Activated T-cell treated with anti-CD3 and anti-CD28 coated beads, Interleukin-2, amount 50 U/mL, for 48 hours (primary cell): ENCODE results near the gene MLLT10.
"Not testable (repeated sequence)": the region's sequence is repeated elsewhere in the genome, so short reads cannot be mapped to it uniquely, and the experiment has no call there.

Experiments
- DNase-seq, 2 experiments: peaks; one replicate each; pipeline ENCODE4 v3.0.0-alpha.2; 2020

Gene MLLT10

DNA sequence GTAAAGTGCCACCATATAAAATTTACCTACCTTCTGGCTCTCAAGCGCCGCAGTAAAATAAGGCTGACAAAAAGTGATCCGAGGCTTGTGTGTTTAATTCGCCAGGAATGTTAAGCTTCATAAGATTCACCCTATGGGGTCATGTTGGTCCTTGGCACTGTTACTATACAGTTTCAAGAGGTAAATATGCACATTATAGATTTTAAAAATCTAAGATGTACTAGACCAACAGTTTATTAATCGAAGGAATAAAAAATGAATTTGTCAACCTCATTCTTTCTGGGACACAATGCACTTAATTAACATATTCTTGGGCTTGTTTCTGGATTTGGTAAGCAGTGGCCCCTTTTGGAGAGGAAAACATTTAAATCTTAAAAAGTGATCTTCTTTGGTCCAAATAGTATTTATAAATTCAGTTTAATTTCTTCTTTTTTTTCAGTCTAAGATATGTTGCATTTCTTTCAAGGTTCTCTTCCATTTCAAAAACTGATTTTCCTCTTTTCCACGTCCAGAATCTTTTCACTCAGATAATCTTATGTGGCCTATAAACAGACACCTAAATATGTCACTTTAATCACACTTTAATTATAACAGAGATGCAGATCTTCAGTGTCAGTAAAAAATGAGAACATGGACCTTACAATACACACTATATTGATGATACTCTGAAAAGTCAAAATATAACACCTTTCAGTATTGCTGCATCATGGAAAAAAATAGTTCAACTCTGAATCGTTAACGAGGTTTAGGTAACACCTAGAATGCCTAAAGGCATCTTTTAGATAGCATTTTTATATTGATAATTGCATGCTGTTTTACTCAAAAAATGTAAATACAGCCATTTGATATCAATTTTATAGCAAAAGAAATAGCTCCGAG, 4.8 kb upstream of the MLLT10 start:
- DNase-seq = no peak

DNA sequence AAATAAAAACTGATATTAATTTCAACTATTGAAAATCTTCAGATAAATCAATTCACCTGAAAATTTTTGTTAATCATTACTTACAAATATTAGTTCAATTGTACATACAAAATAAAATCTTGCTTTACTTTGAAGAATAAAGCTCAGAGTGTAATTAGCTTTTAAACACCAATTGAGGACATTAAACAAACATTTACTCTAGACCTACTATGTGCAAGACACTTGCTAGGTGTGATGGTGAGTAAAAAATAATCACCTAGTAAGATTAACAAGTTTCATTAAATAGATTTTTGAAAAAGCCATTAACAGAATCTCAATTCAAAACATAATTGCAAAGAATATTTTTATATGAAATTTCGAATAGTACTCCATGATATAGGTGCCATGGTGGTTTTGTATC, 3.9 kb upstream of the MLLT10 start:
- no peak for DNase-seq

DNA sequence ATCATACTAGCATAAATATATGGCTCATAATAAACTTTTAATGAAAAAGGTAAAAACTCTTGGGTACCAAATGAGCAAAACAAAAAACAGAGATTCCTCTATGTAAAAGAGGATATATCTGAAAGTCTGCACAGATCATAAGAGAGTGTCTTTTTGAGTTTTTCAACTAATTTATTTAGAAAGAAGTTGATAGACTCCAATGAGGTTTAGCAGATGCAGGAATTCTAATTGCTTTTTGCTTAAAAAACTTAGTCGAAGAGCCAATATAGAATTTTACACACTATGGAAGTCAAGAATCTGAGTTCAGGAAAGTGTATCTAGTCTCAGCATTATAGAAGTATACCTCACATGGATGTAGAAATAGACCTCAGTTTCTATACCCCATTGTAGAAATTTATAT, 3.4 kb upstream of the MLLT10 start:
- DNase-seq = no peak

DNA sequence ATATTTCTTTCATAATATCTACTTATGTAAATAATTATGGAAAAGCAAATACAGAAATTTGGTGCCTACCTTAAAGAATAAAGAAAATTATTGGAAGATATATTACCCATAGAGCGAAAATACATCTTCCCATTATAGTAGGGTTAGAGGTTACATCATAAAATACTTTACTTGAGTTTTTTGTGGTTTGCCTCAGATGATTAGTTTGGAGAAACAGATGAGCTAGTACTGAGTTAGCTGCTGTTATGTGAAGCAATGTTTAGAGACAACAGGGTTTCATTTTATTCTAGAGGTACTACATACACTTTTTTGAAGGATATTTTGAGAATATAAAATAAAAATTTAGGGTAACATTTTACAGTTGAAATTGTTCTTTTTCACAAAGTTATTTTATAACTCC, 2.9 kb upstream of the MLLT10 start:
- no peak for DNase-seq

DNA sequence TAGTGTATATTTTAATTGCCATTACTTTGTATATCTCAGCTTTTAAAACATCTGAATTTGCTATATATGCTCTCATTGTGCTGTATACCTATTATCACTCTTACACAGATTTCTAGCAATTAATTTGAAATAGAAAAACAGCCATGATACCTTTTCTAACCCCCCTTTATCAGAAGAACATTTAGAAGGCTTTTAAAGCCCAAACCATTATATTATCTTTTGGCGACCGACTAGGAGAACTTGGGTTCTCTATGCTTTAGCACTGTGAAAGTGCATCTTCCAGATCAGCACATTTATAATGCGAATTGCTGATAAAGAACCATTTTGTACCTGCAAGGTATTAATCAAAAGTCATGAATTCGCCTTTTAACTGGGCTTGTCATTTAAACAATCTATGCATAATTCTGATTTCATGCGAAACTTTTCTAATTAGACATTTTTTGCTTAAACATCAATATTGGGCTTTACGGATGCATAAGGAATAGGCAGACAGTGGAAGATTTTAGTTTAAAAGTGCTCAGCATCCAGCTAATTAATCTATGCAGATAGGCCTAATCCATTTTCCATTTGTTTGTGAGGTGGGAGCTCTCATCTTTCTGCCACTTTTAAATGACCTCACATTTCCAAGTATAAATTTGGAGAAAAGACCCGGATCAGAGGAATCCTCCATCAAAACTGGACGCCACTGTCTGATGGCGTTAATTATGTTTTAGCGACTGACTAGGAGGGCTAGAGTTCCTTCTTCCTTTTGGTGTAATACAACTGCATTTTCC, 1.2 kb upstream of the MLLT10 start:
- DNase-seq = no peak

- no peak for DNase-seq
Measured at GRCh38 chr10:21534280-21534586, 201 bp downstream of the MLLT10 start.

DNA sequence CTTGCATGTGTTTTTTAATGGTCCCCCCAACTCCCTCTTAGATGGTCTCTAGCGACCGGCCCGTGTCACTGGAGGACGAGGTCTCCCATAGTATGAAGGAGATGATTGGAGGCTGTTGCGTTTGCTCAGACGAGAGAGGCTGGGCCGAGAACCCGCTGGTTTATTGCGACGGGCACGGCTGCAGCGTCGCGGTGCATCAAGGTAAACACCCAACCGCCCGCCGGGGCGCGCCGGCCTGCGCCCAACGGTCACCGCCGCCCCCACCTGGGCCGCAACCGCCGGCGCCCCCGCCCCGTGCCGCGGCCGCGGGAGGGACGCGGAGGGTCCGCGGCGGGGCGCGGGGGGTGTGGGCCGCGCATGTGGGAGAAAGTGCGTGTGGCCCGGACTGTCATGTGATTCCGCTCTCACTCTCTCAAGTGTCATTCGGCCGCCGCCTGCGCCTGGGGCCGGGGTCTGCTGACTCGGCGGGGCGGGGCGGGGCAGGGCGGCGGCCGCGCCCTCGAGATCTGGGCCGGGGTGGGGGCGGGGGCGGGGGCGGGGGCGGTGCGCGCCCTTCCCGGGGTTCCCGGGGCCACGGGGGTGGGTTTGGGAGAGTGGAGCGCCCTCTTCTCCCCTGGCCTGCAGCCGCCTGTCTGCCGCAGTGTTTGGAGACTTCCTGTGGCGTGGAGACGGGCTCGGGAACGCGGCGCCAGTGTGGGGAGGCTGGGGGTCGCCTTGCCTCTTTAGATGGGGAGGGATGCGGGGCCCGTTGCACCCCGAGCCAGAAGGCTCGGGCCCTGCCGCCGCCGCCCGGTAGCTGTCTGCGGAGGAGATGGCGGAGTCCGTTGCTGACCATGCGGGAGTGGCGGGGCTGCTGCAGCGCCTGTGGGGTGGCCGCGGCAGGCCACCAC, 817 bp downstream of the MLLT10 start:
- DNase-seq = peak; percentile 66

- DNase-seq = no peak
Measured at GRCh38 chr10:21535494-21535965, 1.5 kb downstream of the MLLT10 start.

DNA sequence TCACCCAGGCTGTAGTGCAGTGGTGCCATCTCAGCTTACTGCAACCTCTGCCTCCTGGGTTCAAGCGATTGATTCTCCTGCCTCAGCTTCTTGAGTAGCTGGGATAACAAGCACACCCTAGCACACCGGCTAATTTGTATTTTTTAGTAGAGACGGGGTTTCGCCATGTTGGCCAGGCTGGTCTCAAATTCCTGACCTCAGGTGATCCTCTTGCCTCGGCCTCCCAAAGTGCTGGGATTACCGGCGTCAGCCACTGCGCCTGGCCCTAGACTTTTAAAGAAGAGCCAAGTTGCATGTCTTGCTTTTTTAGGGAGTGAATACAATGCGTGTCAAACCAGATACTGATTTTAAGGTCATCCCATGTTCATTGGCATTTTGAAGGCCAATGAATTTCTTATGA, 1.9 kb downstream of the MLLT10 start:
- DNase-seq = not testable (repeated sequence)

DNA sequence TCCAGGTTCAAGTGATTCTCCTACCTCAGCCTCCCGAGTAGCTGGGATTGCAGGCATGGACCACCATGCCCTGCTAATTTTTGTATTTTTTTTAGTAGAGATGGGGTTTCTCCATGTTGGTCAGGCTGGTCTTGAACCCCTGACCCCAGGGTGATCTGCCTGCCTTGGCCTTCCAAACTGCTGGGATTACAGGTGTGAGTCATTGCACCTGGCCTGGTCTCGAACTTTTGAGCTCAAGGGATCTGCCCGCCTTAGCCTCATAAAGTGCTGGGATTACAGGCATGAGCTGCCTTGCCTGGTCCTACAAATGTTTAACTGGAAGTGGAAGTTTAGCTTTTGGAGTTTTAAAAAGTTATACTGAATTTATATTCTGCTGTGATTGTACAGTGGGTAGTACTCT, 2.8 kb downstream of the MLLT10 start:
- DNase-seq = no peak

DNA sequence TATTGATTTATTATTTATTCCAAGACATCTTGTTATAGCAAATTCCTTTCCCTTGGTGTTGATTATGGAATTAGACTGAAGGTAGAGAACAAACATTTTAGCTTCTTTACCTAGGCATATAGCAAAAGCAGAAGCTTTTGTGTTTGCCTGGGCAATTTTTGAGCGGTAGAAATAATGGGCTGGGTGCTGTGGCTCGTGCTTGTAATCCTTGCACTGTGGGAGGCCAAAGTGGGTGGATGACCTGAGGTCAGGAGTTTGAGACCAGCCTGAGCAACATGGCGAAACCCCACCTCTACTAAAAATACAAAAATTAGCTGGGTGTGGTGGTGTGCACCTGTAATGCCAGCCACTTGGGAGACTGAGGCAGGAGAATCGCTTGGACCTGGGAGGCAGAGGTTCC, 6.7 kb downstream of the MLLT10 start:
- DNase-seq = not testable (repeated sequence)

DNA sequence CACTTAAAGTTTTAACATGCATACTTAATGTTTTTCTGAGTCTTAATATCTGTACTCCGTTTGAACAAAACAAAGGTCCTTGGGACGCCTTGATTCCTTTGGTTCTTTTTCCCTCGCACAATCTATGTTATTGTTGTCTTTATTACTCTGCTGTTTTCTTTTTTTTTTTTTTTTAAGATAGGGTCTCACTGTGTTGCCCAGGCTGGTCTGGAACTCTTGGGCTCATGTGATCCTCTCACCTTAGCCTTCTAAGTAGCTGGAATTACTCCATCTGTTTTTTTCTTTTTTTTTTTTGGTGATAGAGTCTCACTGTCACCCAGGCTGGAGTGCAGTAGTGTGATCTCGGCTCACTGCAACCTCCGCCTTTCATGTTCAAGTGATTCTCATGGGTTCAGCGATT, 13.2 kb downstream of the MLLT10 start:
- DNase-seq = no peak

DNA sequence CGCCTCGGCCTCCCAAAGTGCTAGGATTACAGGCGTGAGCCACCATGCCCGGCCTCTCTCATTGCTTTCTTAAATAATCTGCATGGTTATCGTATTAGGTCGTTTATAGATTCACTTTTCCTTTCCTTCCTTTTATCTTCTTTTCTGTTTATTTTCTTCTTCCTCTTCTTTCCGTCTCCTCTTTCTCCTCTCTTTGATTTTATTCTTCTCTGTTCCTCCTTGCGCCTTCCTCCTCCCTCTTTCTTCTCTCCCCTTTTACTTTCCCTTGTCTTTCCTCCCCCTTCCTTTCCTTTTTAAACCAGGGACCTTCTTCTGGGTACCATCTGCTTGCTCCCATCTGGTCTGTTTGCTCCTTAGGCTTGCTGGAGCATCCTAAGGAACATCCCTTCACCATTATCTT, 18.6 kb downstream of the MLLT10 start:
- DNase-seq = no peak

DNA sequence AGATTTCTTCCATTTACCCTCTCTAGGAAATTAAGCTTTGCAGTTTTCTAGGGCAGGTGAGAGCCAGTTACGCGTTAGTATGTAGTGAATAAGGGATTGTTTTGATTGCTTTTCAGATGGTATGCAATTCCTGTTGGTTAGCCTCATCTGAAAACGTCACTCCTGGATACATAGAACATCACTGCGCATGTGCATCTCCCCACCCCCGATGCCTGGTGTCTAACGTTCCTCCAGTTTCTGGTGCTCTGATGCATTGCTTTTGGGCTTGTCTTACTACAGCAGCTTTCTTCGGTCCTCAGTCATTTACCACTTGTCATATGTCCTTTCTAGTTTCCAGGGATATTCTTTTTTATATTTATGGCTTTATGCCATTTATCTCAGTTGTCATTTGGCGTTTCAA, 22.5 kb downstream of the MLLT10 start:
- no peak for DNase-seq

- DNase-seq = not testable (repeated sequence)
Measured at GRCh38 chr10:21558984-21559383, 25.0 kb downstream of the MLLT10 start.

- DNase-seq = no peak
Measured at GRCh38 chr10:21570761-21571521, 36.9 kb downstream of the MLLT10 start.

DNA sequence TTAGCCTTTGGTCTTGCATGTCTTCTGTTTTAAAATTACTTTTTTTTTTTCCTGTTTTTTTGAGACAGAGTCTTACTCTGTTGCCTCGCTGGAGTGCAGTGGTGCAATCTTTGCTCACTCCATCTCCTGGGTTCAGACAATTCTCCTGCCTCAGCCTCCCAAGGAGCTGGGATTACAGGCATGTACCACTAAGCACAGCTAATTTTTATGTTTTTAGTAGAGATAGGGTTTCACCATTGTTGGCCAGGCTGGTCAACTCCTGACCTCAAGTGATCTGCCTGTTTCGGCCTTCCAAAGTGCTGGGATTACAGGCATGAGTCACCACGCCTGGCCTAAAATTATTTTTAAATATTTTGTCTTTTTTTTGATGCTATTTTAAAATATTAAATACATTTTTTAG, 38.5 kb downstream of the MLLT10 start:
- DNase-seq = no peak

GRCh38 chr10:21574514-21574913, 40.5 kb downstream of the MLLT10 start:
- DNase-seq = not testable (repeated sequence)

DNA sequence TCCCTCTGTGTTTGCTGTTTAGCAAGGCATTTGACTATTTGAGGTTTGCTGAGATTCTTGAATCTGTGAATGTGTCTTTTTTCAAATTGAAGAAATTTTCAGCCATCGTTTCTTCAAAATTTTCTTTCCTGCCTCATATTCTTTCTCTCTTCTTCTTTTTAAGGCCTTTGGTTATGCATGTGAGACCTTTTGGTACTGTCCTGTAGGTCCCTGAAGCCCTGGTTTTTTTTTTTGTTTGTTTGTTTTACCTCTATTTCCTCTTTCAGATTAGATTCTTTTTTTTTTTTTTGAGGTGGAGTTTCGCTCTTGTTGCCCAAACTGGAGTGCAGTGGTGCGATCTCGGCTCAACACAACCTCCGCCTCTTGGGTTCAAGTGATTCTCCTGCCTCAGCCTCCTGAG, 45.3 kb downstream of the MLLT10 start:
- no peak for DNase-seq

DNA sequence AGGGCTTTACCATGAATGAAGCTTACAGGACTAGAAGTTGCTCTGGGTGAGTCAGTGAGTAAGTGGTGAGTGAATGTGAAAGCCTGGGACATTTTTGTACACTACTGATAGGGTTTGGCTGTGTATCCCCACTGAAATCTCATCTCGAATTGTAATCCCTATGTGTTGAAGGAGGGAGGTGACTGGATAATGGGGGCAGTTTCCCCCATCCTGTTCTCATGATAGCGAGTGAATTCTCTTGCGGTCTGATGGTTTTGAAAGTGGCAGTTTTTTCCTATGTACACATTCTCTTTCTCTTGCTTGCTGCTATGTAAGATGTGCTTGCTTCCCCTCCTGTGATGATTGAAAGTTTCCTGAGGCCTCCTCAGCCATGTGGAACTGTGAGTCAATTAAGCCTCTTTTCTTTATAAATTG, 47.4 kb downstream of the MLLT10 start:
- DNase-seq = peak; percentile 54 to 55

DNA sequence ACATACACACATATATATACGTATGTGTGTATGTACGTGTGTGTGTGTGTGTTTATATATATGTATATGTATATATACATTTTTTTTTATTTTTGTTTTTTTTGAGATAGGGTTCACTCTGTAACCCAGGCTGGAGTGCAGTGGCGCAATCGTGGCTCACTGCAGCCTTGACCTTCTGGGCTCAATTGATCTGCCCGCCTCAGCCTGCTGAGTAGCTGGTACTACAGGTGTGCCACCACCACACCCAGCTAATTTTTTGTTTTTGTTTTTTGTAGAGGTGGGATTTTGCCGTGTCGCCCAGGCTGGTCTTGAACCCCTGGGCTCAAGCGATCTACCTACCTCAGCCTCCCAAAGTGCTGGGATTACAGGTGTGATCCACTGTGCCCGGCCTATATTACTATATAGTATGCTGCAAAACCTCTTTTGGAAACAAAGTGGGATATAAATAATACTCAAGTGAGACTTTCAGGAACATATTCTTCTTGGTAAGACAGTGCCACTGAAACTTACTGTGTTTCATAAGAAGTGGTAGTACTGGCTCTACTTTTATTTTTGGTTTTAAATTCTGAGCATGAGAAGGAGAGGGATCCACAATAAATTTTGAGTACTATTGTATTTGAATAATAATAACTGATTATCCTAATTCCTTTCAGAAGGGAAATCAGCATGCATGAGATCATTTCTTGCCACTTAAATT, 51.0 kb downstream of the MLLT10 start:
- DNase-seq = no peak

- DNase-seq = no peak
Measured at GRCh38 chr10:21587391-21587790, 53.4 kb downstream of the MLLT10 start.
